ENCODE measurements around the gene RAG2.

The RAG2 gene

DNA sequence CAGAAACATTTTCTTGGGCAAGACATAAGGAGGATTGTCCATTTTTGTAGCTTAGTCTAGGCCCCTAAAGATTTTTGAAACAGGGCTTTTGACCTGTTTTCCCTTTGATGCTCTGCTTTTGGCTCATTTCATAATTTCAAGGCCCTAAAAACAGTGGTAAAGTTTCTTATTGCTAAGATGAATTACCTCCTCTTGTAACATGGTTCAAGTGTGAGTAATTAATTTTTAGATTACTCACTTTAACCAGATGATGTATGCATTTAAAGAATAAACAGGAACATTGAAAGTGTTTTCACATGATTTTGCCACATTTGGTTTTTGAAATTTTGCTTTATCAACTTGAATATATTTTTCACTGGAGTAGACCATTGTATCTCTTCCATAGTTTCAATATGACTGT, 1.2 kb downstream of the RAG2 start:
- DNase-seq = no peak

DNA sequence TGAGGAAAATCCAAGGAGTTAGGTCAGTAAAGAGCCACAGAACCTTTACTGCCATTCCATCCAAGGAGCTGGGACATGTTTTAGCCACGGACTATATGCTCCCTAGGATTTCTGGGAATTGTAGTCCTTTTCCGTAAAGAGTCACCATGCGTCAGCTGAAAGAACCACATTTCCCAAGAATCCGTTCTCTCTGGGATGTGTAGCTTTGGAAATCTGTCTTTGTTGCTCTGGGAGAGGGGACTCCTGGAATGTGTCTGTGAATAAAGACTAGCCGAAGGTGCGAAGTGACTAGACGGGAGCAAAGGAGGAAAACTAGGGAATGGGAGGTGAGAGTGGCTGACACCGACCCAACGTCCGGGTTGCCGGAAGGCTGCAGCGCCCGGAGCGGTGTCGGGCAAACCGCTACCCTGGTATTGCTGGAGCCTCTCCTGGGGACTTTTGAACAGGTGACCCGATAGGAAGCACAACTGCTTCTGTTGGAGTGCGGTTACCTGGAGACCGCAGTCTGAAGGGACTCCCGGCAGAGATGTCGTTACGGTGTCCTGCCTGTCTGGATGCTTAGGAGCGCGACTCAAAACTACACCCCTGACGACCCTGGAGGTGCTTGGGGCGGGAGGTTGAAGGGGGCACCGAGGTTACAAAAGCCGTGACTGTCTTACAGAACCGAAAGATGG, 3.6 kb downstream of the RAG2 start, which contains the start of gene IFTAP:
IFTAP (plus strand) TSS at position 187 of the 674 bp plus-strand sequence. CDS start 15,602 bp downstream, outside the sequence.
- DNase-seq = peak; percentile 86

DNA sequence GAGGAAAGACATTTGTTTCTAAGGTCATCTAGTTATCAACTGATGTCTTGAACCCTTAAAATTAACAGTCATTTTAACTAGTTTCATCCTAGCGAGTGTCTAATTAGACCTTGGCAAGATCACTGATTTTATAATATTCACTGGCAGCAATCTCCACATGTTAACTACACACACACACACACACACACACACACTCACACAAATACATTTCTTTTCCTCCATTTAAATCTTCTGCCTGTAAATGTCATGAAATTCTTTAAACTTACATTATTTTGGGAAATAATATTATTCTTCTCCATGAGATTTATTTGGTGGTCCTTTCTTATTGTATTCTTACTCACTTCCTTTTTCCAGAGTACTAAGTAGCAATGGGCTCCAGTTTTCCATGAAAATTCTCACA, 6.6 kb downstream of the RAG2 start:
- DNase-seq = no peak

DNA sequence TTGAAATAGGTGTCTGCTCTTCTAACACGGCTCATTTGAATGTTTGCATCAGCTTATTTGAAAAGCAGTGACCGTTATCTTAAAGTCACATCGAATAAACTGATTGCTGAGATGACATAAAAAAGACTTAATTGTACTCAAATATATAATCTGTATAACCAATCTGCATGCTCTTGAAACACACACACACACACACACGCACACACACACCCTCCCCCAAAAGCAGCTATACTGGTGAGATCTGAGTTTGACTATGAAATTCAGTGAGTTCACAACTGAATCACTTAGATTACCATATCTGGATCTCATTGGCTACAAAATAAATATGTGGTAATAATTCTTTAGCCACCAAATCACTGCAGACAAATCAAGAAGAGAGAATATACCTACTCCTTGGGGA, 7.5 kb downstream of the RAG2 start:
- DNase-seq = no peak

DNA sequence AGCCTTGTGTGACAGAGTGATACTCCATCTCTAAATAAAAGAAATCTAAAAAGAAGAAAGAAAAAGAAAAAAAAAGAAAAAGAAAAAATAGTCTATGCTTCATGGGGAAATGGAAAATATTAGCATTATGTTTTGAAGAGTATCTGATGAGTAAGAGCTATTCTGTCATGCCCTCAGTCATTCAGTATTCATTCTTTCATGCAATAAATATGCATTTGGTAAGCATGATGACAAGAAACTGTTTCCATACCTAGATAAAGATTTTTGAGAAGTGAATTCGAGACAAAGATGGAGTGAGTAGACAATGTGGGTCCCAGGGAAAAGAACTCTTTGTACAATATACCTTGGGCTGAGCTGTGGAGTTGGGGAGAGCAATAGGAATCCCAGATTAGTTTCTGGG, 9.9 kb downstream of the RAG2 start:
- DNase-seq = no peak

DNA sequence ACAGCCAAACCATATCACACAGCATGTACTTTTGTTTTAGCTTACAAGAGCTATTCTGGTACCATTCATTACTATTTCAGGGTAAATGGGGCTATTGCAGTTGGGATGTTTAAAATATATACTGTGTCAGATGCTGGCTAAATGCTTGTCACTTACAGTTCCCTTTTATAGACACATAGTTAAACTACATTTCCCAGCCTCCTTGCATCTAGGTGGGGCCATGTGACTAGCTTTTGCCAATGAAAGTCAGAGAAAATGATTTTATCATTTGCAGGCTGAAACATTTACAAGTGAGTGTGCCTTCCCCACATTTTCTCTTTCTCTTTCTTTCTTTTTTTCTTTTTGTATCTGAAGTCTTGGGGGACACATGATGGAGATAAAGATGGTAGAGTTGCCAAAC, 11.5 kb downstream of the RAG2 start:
- no peak for DNase-seq

DNA sequence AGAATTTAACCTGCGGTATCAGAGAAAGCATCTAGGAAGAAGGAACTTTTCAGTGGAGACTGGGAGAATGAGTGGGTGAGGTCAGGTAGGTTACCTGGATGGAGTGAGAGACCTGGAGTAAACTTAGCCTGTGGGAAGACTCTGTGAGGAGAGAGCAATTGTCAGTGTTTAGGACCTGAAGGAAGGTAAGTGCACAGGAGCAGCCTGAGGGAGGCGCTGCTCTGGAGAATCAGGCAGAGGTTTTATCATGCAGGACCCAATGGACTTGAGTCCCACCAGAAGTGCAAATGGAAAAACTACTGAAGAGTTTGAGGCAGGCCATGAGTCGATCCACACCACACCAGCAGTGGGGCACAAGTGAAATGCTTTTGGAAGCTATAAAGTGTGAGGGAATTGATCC, 14.4 kb downstream of the RAG2 start:
- no peak for DNase-seq

DNA sequence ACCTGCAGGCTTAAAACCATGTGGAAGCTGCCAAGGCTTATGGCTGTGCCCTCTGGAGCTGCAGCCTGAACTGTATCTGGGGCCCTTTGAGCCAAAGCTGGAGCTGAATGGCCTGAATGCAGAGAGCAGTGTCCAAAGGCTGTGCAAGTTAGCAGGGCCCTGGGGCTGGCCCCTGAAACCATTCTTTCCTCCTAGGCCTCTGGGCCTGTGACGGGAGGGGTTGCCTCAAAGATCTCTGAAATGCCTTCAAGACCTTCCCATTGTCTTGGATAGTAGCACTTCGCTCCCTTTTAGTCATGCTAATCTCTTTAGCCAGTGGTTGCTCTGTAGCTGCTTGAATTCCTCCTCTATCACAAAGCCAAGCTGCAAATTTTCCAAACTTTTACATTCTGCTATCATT, 16.5 kb downstream of the RAG2 start:
- no peak for DNase-seq

DNA sequence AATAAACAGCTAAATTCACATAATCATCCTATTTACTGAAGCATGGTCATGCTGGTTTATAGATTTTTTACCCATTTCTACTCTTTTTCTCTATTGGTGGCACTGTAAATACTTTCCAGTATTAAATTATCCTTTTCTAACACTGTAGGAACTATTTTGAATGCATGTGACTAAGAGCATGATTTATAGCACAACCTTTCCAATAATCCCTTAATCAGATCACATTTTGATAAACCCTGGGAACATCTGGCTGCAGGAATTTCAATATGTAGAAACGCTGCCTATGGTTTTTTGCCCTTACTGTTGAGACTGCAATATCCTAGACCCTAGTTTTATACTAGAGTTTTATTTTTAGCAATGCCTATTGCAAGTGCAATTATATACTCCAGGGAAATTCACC, 19.6 kb downstream of the RAG2 start:
- DNase-seq = no peak

DNA sequence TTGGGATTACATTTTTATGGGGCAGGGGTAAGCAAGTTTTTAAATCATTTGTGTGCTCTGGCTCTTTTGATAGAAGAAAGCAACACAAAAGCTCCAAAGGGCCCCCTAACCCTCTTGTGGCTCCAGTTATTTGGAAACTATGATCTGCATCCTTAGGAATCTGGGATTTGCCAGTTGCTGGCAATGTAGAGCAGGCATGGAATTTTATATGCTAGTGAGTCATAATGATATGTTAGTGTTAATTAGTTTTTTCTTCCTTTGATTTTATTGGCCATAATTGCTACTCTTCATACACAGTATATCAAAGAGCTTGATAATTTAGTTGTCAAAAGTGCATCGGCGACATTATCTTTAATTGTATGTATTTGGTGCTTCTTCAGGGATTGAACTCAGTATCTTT, 20.2 kb downstream of the RAG2 start:
- DNase-seq = no peak

DNA sequence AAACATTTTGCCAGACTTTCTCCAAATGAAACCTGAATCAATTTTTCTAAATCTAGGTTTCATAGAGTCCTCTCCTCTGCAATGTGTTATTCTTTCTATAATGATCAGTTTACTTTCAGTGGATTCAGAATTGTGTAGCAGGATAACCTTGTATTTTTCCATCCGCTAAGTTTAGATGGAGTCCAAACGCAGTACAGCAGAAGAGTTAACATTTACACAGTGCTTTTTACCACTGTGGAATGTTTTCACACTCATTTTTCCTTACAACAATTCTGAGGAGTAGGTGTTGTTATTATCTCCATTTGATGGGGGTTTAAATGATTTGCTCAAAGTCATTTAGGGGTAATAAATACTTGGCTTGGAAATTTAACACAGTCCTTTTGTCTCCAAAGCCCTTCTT, 20.7 kb downstream of the RAG2 start:
- DNase-seq = no peak

DNA sequence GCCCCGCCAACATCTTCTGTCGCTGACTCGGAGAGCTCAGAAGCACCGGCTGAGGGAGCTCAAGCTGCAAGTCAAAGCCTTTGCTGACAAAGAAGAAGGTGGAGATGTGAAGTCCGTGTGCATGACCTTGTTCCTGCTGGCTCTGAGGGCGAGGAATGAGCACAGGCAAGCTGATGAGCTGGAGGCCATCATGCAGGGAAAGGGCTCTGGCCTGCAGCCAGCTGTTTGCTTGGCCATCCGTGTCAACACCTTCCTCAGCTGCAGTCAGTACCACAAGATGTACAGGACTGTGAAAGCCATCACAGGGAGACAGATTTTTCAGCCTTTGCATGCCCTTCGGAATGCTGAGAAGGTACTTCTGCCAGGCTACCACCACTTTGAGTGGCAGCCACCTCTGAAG, 23.6 kb downstream of the RAG2 start:
- DNase-seq = no peak

DNA sequence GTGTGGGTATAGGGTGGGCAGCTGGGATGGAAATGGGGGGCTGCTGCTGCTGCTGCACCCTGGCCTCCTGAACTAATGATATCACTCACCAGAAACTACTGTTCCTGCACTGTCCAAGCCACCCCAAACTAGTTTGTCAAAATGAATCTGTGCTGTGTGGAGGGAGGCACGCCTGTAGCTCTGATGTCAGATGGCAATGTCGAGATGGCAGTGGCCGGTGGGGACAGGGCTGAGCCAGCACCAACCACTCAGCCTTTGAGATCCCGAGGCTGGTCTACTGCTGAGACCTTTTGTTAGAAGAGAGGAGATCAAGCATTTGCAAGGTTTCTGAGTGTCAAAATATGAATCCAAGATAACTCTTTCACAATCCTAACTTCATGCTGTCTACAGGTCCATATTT, 28.9 kb downstream of the RAG2 start:
- no peak for DNase-seq

DNA sequence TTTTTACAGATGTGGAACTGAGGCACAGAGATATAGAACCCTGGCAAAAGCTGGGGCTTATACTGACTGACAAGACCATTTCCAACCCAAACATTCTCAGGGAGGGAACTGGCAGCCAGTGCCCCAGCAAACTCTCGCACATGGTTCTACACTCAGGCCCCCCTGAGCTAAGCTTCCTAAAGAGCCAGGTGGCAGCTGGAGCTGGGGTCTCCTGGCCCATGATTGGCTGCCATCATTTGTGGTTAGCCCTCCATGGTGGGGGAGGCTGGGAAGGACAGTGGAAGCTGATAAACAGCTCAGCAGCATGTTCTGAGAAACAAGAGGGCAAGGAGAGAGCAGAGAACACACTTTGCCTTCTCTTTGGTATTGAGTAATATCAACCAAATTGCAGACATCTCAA, 30.3 kb downstream of the RAG2 start, which contains the start of gene RAG1:
RAG1 (plus strand) TSS at position 314 of the 400 bp plus-strand sequence. CDS start 5,298 bp downstream, outside the sequence.
- no peak for DNase-seq

DNA sequence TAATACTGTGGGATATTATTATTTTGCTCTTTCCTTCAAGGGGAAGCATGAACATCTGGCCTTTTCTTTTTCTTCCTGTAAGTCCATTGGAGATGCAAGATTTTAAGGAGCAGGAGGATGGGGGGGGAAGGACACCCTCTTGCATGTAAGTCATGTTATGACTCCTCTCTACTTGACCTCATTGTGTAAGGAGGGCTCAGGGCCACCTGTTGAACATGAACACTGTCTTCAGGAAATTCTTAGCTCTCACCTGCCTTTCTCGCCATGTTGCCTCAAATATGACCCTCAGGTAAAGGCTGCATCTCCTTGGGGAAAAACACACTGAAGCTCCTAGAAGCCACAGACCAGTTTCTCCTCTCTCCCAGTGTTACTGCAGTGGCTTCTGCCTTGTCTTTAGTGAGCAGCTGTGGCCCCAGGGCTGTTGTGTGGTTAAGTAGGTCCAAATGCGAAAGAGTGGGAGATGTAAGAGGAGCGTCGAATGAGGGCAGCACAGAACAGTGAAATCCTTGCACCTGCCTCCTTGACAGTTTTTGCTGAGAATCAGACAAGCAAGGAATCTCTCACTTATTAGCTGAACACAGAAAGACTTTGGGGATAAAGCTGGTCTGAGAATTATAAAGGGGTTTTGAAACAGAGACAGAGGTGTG, 31.5 kb downstream of the RAG2 start:
- no peak for DNase-seq

DNA sequence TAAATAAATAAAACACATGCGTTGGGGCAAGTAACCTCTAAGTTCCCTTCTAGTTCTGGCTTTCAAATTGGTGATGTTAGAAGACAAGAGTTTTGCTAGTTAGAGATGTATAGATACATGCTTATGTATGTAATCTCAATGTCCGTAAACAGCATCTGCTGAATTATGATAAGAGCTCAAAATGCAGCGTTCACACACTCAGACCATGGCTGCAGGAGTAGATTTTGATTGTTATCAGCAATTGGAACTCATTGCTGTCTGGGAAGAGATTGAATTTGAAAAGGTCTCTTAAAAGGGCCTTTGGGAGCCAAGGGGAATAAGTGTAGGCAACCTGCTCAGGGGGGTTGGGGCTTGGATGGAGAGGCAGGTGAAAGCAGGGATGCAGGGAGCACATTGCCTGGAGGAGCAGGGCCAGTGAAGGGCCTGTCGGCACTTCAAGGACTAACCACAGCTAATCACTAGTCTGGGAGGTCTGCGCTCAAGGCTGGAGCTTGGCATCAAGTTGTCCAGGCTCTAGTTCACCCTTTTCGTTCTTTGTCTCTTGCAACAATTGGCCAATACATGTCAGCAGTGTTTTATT, 32.9 kb downstream of the RAG2 start:
- DNase-seq = no peak

DNA sequence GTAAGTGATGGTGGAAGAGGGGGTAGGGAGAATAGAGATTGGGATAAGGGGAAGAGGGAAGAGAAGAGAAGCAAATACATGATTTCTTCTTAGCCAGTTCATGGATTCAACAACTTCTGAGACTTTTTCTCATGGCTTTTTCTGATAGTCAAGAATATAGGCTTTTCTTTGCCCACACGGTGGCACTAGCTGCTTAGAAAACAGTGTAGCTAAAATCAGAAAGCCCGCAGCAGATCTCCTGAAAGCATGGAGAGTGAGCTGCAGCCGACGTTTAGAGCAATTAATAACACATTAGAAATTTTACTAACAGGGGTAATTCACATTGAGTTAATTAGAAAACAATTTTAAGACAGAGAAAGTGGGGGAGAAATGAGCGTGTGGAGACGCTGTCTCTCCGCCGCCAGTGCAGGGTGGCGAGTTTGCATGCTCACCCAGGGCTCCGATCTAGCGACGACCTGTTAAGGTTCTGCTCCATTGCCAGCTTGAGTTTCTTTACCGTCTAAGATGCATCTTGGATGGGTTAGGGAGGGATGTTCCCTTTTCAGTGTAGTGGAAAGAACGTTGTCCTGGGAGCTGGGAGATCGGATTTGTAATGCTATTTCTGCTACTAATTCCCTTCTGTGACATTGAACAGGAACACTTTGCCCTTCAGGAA, 33.5 kb downstream of the RAG2 start:
- no peak for DNase-seq

DNA sequence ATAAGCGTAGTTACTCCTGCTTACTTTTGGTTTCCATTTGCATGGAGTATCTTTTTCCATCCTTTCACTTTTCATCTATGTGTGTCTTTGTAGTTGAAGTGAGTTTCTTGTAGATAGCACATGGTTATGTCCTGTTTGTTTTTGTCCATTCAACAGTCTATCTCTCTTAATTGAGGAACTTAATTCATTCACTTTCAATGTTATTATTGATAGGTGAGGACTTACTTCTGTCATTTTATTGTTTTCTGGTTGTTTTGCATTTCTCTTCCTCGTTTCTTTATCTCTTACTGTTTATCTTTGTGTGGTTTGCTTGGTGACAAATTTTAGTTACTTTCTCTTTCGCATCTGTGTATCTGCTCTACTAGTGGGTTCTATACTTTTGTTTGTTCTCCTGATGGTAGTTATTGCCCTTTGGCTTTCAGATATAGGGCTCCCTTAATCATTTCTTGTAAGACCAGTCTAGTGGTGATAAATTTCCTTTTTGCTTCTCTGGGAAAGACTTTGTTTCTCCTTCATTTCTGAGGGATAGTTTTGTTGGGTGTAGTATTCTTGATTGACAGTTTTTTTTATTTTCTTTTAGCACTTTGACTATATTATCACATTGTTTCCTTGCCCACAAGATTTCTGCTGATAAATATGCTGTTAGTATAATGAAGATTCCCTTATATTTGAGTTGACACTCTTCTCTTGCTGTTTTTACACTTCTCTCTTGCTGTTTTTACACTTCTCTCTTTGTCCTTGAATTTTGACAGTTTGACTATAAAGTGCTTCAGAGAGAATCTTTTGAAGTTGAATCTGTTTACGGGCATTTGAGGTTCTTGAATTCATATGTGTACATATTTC, 39.2 kb downstream of the RAG2 start:
- DNase-seq = no peak

DNA sequence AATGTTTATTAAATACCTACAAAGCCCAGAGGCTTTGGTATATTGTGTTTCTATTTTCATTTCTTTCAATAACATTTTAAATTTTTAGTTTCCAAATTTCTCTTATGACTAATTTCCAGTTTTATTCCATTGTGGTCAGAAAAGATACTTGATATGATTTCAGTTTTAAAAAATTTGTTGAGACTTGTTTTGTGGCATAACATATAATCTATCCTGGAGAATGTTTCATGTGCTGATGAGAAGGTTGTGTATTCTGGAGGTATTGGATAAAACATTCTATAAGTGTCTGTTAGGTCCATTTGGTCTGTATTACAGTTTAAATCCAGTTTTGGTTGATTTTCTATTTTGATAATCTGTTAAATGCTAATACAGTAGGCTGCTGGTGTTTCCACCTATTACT, 40.0 kb downstream of the RAG2 start:
- no peak for DNase-seq

DNA sequence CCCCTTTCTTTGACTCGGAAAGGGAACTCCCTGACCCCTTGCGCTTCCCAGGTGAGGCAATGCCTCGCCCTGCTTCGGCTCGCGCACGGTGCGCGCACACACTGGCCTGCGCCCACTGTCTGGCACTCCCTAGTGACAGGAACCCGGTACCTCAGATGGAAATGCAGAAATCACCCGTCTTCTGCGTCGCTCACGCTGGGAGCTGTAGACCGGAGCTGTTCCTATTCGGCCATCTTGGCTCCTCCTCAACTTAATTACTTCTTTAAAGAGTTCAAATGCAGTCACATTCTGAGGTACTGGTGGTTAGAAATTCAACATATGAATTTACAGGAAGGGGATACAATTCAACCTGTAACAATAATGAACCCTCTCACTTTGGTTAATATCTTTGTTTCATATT, 40.6 kb downstream of the RAG2 start:
- DNase-seq = peak; percentile 28

DNA sequence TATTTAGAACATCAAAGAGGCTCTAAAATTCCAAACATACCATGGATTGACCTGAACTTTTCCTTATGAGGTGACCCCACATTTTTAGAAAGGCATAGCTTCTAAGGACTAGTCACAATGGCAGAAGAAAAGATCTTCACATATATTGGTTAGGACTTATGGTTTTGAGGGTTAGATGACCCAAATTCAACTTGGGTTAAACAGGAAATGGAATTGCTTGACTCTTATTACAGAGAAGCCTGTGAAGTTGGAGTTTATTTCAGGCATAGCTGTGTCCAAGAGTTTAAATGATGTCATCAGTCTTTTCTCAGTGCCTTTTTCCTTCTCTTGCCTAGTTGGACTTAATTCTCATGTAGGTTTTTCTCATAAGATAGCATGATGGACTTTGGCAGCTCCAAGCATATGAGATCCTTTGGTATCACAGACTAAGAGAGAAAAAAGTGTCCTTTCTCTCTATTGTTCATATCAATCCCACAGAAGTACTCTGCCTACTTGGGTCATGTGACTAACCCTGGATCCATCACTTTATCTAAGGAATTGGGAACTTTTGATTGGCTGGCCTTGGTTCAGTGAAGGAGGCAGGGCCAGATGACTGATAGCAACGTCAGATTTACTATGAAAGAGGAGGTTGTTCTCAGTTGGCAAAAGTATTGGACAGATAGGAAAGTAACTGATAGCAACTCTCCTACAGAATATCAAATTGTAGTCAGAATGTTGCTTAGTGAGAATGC, 47.5 kb downstream of the RAG2 start:
- DNase-seq = no peak
